ENCODE results near the gene CYP2U1. TPM values are rescaled to one million over a fixed set of nuclear protein-coding genes. Genes with fewer than 3 reads are reported as not detected.
"Not testable (repeated sequence)": the region's sequence is repeated elsewhere in the genome, so short reads cannot be mapped to it uniquely, and the experiment has no call there.

The CYP2U1 gene
- total and polyA plus RNA-seq, 2 donors (not counting 3 experiments of a cell fraction or from before 2014, with no cell fraction given): 2.9 to 5.8 TPM

GRCh38 chr4:107922486-107923473, 8.6 kb upstream of the CYP2U1 start:
- TF ChIP-seq JUN (IDR thresholded peaks at IDR 0.05; ENCODE audit: borderline replicate concordance, insufficient read depth, insufficient read length, low read depth) (no peak), POLR2AphosphoS5 (IDR thresholded peaks at IDR 0.05; ENCODE audit: insufficient read depth, low read depth, low read length) (no peak), POLR2A (IDR thresholded peaks at IDR 0.05; ENCODE audit: low read depth, low read length) (no peak), EZH2 (IDR thresholded peaks at IDR 0.05; ENCODE audit: borderline replicate concordance, low read depth, low read length, severe bottlenecking) (no peak), FOS (IDR thresholded peaks at IDR 0.05; ENCODE audit: borderline replicate concordance, insufficient read depth, low read length) (no peak), MYC (IDR thresholded peaks at IDR 0.05; ENCODE audit: low read depth, low read length) (no peak)
- TF ChIP-seq, protein P1, sequence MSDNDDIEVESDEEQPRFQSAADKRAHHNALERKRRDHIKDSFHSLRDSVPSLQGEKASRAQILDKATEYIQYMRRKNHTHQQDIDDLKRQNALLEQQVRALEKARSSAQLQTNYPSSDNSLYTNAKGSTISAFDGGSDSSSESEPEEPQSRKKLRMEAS (IDR thresholded peaks at IDR 0.05; ENCODE audit: insufficient read depth, insufficient read length): no peak
- no peak overlapping the region for H2AFZ ChIP-seq (ENCODE audit: low read depth, low read length)
- no peak overlapping the region for H3K4me2 ChIP-seq (ENCODE audit: insufficient read depth, low read length)
- ChIA-PET CTCF (interaction anchor here (0.9 to 1.6 kb wide), 3 partner anchors 10 to 164 kb away, joined by 3 read pairs; no protein-coding TSS in a partner anchor), POLR2A (no interaction called here)
- H3K9me3 ChIP-seq (replicated peaks; ENCODE audit: control insufficient read depth, insufficient read depth, low read length): peaks cover 3% of the 10 kb centered on the region
- no peak overlapping the region for H3K27ac ChIP-seq (ENCODE audit: insufficient read depth, low read depth, low read length)
- H3K79me2 ChIP-seq (ENCODE audit: control insufficient read depth, insufficient read depth, low read length): no peaks in the 10 kb centered on the region
- no peaks in the 10 kb centered on the region for H3K36me3 ChIP-seq (ENCODE audit: control insufficient read depth in 2 of 2, extremely low read depth in 1 of 2, insufficient read depth in 2 of 2, low read length in 2 of 2)
- H3K4me1 ChIP-seq (ENCODE audit: control insufficient read depth, extremely low read depth, insufficient read depth, low read length): no peaks in the 10 kb centered on the region
- no peak overlapping the region for H3K9ac ChIP-seq (replicated peaks; ENCODE audit: extremely low read depth, insufficient read depth, low read length)
- FAIRE-seq (no peak), DNase-seq (ENCODE audit: low read depth, low spot score) (no peak)
- no peaks in the 10 kb centered on the region for H3K27me3 ChIP-seq (ENCODE audit: control insufficient read depth in 2 of 2, insufficient read depth in 2 of 2, low read length in 2 of 2)
- dilution Hi-C loops (cut with MboI; ENCODE audit: extremely low pct_ligation_motif_present, low sequenced_read_pairs): no loop called here
- BruUV-seq (replicated peaks): no TSS peak
- no peaks in the 10 kb centered on the region for H4K20me1 ChIP-seq (replicated peaks; ENCODE audit: control insufficient read depth, extremely low read depth, insufficient read depth, low read length)
- intact Hi-C loops (cut with micrococcal nuclease): no loop called here
- no peak overlapping the region for H3K4me3 ChIP-seq (replicated peaks in 1 of 3; ENCODE audit: insufficient read depth in 1 of 3, low read depth in 1 of 3, low read length in 3 of 3)
- no peaks in the 10 kb centered on the region for H3K9me1 ChIP-seq (replicated peaks; ENCODE audit: control insufficient read depth, extremely low read depth, insufficient read depth, low read length)

DNA sequence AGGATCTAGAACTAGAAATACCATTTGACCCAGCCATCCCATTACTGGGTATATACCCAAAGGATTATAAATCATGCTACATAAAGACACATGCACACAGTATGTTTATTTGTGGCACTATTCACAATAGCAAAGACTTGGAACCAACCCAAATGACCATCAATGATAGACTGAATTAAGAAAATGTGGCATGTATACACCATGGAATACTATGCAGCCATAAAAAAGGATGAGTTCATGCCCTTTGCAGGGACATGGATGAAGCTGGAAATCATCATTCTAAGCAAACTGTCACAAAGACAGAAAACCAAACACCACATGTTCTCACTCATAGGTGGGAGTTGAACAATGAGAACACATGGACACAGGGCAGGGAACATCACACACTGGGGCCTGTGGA, 5.6 kb upstream of the CYP2U1 start:
- intact Hi-C loops (cut with micrococcal nuclease); H3K4me1 ChIP-seq (ENCODE audit: control insufficient read depth, extremely low read depth, insufficient read depth, low read length); H4K20me1 ChIP-seq (replicated peaks; ENCODE audit: control insufficient read depth, extremely low read depth, insufficient read depth, low read length); H3K79me2 ChIP-seq (ENCODE audit: control insufficient read depth, insufficient read depth, low read length); H3K27ac ChIP-seq (ENCODE audit: insufficient read depth, low read depth, low read length); H2AFZ ChIP-seq (ENCODE audit: low read depth, low read length); H3K9ac ChIP-seq (replicated peaks; ENCODE audit: extremely low read depth, insufficient read depth, low read length); H3K4me2 ChIP-seq (ENCODE audit: insufficient read depth, low read length); DNase-seq (ENCODE audit: low read depth, low spot score); POLR2A ChIA-PET; H3K9me3 ChIP-seq (replicated peaks; ENCODE audit: control insufficient read depth, insufficient read depth, low read length); BruUV-seq (replicated peaks); FAIRE-seq; dilution Hi-C loops (cut with MboI; ENCODE audit: extremely low pct_ligation_motif_present, low sequenced_read_pairs); H3K36me3 ChIP-seq (ENCODE audit: control insufficient read depth in 2 of 2, extremely low read depth in 1 of 2, insufficient read depth in 2 of 2, low read length in 2 of 2); H3K4me3 ChIP-seq (replicated peaks in 1 of 3; ENCODE audit: insufficient read depth in 1 of 3, low read depth in 1 of 3, low read length in 3 of 3); H3K27me3 ChIP-seq (ENCODE audit: control insufficient read depth in 2 of 2, insufficient read depth in 2 of 2, low read length in 2 of 2); H3K9me1 ChIP-seq (replicated peaks; ENCODE audit: control insufficient read depth, extremely low read depth, insufficient read depth, low read length); CTCF ChIA-PET: not testable (repeated sequence)

GRCh38 chr4:107926875-107927274, 4.5 kb upstream of the CYP2U1 start:
- dilution Hi-C loops (cut with MboI; ENCODE audit: extremely low pct_ligation_motif_present, low sequenced_read_pairs); H3K9me3 ChIP-seq (replicated peaks; ENCODE audit: control insufficient read depth, insufficient read depth, low read length); BruUV-seq (replicated peaks): not testable (repeated sequence)

More at GRCh38 chr4:107926875-107927274, 4.5 kb upstream of the CYP2U1 start:
- intact Hi-C loops (cut with micrococcal nuclease); H3K9ac ChIP-seq (replicated peaks; ENCODE audit: extremely low read depth, insufficient read depth, low read length); H3K27me3 ChIP-seq (ENCODE audit: control insufficient read depth in 2 of 2, insufficient read depth in 2 of 2, low read length in 2 of 2); H4K20me1 ChIP-seq (replicated peaks; ENCODE audit: control insufficient read depth, extremely low read depth, insufficient read depth, low read length); H3K4me3 ChIP-seq (replicated peaks in 1 of 3; ENCODE audit: insufficient read depth in 1 of 3, low read depth in 1 of 3, low read length in 3 of 3); POLR2A ChIA-PET; FAIRE-seq; H3K79me2 ChIP-seq (ENCODE audit: control insufficient read depth, insufficient read depth, low read length); H3K27ac ChIP-seq (ENCODE audit: insufficient read depth, low read depth, low read length); H2AFZ ChIP-seq (ENCODE audit: low read depth, low read length); H3K4me2 ChIP-seq (ENCODE audit: insufficient read depth, low read length); H3K9me1 ChIP-seq (replicated peaks; ENCODE audit: control insufficient read depth, extremely low read depth, insufficient read depth, low read length); CTCF ChIA-PET; H3K36me3 ChIP-seq (ENCODE audit: control insufficient read depth in 2 of 2, extremely low read depth in 1 of 2, insufficient read depth in 2 of 2, low read length in 2 of 2); DNase-seq (ENCODE audit: low read depth, low spot score): not testable (repeated sequence)
- H3K4me1 ChIP-seq (ENCODE audit: control insufficient read depth, extremely low read depth, insufficient read depth, low read length): peaks cover 11% of the 10 kb centered on the region
